T-helper 1 cell (primary cell): ENCODE results near the gene AGAP1.

ENCODE experiments used
- DNase-seq, 5 donors: peaks; one replicate each; pipeline ENCODE4 v3.0.0-alpha.2; 2012 to 2020

The AGAP1 gene

DNA sequence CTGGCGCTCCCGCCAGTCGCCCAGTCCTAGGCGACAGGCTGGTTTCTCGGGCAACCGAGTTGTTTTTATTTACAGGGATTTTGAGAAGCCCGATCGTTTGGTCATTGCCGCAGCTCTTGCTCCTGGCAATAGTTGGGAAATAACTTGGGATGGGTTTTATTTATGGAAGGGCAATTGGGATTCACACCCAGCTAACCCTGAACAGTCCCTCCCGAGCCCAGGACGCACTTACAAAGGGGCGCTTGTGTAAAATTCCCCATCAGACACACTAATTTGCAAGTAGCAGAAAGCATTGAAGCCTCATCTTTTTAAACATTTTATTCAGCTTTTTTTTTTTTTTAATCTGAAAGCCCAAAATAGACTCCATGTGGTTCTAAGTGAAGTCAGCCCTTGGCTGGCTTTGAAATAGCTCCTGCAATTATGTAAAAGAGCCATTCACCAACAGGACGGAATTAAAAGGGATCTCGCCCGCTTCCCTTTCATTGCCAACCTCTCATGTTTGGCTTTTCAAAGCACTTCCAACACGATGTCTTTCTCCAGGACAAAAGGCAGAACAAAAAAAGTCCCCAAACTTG lies 677.9 kb downstream of the AGAP1 start:
- DNase-seq = no peak

GRCh38 chr2:236172255-236173035 lies 678.6 kb downstream of the AGAP1 start:
- DNase-seq = no peak

GRCh38 chr2:236173036-236173728 lies 679.3 kb downstream of the AGAP1 start:
- no peak for DNase-seq

DNA sequence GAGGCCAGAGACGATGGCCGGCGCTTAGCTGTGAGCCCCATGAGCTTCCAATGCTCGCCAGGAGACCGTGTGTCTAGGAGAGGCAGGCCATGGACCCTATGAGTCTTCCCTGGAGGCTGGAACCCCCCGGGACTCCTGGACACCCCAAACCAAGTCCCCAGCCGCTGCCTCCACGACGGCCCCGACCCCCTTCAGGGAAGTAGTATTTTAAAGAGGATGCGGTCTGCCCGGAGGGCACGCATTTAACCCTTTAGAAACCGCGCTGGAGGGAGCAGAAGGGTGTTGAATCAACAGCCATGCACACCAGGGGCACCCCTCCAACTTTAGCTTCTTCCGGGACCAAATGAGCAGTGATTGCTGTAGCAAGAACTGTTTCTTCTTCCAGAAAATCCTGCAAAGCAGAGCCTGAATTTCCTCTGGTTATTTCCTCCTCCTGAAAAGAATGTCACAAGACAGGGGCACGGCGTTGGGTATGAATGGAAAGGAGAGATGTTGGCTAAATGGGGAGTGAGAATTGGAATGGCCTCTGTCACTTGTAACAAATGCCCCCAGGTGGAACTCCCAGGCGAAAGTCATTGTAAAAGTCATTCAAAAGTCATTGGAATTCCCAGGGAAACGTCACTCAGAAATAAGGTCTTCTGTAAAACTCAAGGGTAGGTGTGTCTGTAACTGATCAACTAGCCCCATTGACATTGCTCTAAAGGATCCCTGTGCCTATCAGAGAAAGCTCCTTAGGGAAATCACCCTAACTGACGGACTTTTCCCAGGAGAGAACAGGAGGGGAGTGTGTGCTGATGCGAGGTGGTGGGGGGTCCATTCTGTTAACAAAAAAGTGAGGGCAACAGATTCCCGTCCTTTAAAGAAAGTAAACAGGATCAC lies 680.1 kb downstream of the AGAP1 start:
- DNase-seq = no peak

- no peak for DNase-seq
Measured at GRCh38 chr2:236175548-236176150, 681.8 kb downstream of the AGAP1 start.

DNA sequence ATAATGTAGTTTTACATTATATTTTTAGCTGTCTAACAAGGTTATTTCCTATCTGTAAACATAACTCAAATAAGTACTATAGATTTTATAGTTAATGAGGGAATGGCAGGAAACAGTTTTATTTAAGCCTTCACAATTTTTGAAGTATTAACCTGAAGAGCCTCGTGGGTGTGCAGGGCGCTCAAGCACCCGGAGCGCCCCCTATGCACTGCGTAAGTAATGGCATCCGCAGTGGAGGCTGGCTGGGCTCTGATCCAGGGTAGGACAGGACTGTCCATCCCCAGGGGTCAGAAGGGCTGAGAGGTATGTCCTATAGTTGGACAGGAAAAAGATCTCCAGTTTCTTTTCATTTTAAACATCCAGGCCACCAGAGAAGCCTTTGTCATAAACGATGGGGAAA lies 682.6 kb downstream of the AGAP1 start:
- no peak for DNase-seq

DNA sequence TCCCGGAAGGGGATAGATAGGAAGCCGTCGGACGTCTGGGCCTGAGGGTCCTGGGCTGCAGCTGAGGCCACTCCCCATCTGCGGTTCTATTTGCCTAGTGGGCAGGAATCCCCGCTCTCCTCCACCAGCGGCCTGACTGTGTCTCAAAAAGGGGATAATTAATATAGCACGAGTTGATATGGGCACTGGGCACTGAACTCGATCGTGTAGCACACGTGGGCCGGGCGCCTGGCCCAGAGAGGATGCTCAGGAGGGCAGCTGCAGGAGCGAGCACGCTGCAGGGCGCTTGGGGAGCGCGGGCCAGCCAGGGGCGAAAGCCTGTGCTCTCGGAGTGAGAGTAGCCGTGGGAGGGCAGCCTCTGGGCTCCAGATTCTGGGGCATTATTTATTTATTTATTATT lies 683.1 kb downstream of the AGAP1 start:
- no peak for DNase-seq

DNA sequence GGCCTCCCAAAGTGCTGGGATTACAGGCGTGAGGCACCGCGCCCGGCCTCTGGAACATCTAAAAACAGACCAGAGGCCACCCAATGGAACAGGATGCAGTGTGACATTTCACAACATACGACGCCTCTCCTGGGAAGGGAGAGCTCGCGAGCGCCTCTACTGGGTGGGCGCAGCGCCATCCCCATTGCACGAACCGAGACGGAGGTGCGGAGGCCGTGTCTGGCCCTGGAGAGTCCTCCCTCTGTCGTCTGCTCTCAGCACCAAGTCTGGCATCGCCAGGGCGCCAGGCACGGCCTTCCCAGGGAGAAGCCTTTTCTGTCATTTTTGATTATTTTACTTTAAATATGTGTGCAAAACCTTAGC lies 683.7 kb downstream of the AGAP1 start:
- peak in 1 of 5 donors; percentile 28 for DNase-seq

DNA sequence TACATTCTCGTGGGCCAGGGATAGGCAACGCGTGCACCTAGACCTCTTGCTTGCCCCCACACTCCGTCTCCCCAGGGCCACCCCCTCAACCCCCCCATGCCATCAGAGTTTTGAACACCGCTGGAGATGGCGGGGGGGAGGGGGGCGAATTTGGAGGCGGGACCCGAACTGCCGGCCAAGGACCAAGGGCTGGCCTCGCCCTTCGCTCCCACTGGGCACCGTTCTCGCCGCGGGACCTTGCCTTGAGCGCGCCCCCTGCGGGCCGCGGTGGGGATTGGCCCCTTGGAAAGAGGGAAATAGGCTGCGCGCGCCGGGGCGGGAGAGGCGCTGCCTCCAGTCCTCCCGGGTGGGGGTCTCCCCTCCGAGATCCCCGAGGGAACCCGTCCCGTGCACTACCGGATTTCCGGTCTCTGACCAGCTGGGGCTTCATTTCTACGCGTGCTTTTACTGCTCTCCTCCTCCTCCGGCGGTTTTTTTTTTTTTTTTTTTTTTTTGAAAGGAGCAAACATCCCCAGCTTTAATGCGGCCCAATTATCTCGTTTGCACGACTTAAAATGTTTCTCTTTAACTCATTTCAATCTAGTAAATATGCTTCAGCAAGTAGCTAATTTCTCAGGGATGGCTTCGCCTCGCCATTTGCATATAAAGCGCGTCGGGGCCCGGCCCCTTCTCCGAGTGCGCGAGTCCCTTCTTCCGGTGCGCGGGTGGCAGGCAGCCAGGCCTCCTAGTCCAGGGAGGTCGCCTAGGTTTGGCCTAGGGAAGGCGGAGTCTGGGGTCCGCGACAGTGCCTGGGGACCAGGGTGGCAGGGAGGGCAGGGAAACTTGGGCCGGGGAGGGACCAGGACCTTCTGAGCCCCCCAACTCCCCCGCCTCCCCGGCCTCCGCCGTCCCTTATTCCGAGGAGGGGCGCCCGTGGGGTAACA lies 684.4 kb downstream of the AGAP1 start:
- peak in 2 of 5 donors; percentile 17 to 20 for DNase-seq

DNA sequence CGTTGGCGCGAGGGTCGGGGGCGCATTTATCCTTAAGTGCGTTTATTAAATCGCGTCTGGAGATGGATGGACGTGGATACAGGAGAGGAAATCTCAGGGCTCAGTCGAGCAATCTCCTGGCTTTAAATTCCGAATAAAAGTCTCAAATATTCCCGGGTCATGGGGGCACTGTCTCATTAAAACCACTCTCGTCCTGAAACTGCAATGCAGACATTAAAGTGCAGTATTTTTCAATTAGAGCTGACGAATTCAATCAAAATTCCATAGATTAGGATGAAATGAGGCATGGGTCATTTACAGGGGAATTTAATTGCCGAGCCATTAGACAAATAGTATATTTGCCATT lies 685.0 kb downstream of the AGAP1 start:
- no peak for DNase-seq

- no peak for DNase-seq
Measured at GRCh38 chr2:236179236-236180075, 685.6 kb downstream of the AGAP1 start.

DNA sequence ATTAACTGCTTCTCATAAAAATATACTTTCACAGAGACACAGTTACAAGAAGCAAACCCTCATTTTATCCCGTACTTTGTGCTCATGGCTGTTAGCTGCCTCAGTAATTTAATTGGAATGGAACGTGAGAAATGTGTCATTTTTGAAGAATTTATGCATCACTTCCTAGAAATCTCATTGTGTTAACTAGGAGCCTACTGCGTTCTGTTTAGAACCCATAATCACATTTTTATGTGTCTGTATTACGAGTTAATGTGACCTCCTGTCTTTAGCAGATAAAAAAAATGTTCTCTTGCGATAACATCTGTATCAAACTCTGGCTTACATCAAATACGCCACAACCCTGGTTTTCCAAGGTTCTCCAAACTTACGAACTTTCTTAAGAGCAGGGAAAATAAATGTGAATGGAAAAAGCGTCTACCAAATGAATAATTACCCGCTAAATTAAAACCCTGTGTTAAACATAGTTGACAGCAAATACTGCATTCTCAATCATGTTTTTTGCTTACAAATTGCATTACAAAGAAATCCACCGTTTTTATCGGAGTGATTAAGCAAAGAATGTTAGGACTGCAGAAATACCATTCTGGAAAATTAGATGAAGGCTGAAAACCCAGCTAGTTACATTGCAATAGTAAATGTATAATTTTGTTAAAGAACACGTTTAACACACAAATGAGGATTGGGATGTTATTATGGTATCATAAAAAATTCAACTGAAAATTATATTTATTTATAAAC lies 686.4 kb downstream of the AGAP1 start:
- no peak for DNase-seq

GRCh38 chr2:236180831-236181453 lies 687.1 kb downstream of the AGAP1 start:
- peak in 2 of 5 donors; percentile 16 to 29 for DNase-seq
